Testis (tissue), 2 donors: ENCODE measurements around the gene ABCA8.

Experiments used
- POLR2A ChIP-seq: fragments of 450-650 bp; IDR thresholded peaks from one replicate; pipeline ENCODE4 v1.6.1; 2017; ENCODE audit warnings: antibody characterized with exemption, mild to moderate bottlenecking, moderate library complexity
- TF ChIP-seq, protein P1 (sequence below), 3 experiments: fragments of 450-650 bp in 2 of 3; fragments of 200-600 bp in 1 of 3; sonication (generic) in 1 of 3; IDR thresholded peaks; one replicate each; pipeline ENCODE4 v1.5.1; 2016 to 2019; ENCODE audit warnings: antibody characterized with exemption in 3 of 3, mild to moderate bottlenecking in 2 of 3, moderate library complexity in 1 of 3

DNA sequence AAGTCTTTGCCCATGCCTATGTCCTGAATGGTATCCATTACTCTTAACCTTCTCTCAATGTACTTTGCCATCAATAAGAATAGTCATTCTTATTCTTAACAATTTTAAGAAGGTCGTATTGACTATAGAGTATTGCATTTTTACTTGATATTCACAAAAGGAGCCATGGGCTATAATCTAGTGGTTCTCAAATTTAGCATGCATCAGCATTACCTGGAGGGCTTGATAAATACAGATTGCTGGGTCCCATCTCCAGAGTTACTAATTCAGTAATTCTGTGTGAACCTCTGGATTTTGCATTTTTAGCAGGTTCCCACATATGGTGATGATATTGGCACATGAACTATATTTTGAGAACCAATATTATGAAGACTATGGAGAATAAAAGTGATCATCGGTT, 89.6 kb downstream of the ABCA8 start:
- TF ChIP-seq, protein P1, sequence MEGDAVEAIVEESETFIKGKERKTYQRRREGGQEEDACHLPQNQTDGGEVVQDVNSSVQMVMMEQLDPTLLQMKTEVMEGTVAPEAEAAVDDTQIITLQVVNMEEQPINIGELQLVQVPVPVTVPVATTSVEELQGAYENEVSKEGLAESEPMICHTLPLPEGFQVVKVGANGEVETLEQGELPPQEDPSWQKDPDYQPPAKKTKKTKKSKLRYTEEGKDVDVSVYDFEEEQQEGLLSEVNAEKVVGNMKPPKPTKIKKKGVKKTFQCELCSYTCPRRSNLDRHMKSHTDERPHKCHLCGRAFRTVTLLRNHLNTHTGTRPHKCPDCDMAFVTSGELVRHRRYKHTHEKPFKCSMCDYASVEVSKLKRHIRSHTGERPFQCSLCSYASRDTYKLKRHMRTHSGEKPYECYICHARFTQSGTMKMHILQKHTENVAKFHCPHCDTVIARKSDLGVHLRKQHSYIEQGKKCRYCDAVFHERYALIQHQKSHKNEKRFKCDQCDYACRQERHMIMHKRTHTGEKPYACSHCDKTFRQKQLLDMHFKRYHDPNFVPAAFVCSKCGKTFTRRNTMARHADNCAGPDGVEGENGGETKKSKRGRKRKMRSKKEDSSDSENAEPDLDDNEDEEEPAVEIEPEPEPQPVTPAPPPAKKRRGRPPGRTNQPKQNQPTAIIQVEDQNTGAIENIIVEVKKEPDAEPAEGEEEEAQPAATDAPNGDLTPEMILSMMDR (IDR thresholded peaks at IDR 0.05), result no peak
- no peak for TF ChIP-seq POLR2A
